ENCODE data around the gene KRT74. TPM values are rescaled to one million over a fixed set of nuclear protein-coding genes. Genes with fewer than 3 reads are reported as not detected.

The KRT74 gene
- total RNA-seq, 4 donors from 2014 or later: not detected

GRCh38 chr12:52587563-52587962 is 13.9 kb upstream of the KRT74 start:
- Histone ChIP-seq H3K9me3 (no peaks in the 10 kb centered on the region), H3K27me3 (no peaks in the 10 kb centered on the region), H3K4me1 (no peaks in the 10 kb centered on the region), H3K27ac (no peak overlapping the region), H3K4me3 (no peak overlapping the region), H3K36me3 (no peaks in the 10 kb centered on the region)
- 80 to 88% methylated on average over 17 of the region's 17 CpGs for WGBS, 2 donors
- no peak for DNase-seq (ENCODE audit: low spot score in 2 of 2)
- TF ChIP-seq CTCF (IDR thresholded peaks at IDR 0.05) (no peak), POLR2A (IDR thresholded peaks at IDR 0.05) (no peak), EP300 (IDR thresholded peaks at IDR 0.05) (no peak)

GRCh38 chr12:52585946-52586345 is 12.3 kb upstream of the KRT74 start:
- Histone ChIP-seq H3K36me3 (no peaks in the 10 kb centered on the region), H3K4me3 (no peak overlapping the region), H3K27me3 (no peaks in the 10 kb centered on the region), H3K9me3 (no peaks in the 10 kb centered on the region), H3K27ac (no peak overlapping the region), H3K4me1 (no peaks in the 10 kb centered on the region)
- TF ChIP-seq CTCF (IDR thresholded peaks at IDR 0.05): no peak
- TF ChIP-seq POLR2A (IDR thresholded peaks at IDR 0.05): no peak
- no peak for TF ChIP-seq EP300 (IDR thresholded peaks at IDR 0.05)
- DNase-seq (ENCODE audit: low spot score in 2 of 2): no peak
- WGBS, 2 donors: 69% methylated on average over 9 of the region's 9 CpGs

GRCh38 chr12:52585066-52585465 is 11.4 kb upstream of the KRT74 start:
- DNase-seq (ENCODE audit: low spot score in 2 of 2): no peak
- H3K27me3 ChIP-seq: no peaks in the 10 kb centered on the region
- no peaks in the 10 kb centered on the region for H3K9me3 ChIP-seq
- no peaks in the 10 kb centered on the region for H3K36me3 ChIP-seq
- H3K4me3 ChIP-seq: no peak overlapping the region
- no peak overlapping the region for H3K27ac ChIP-seq
- H3K4me1 ChIP-seq: no peaks in the 10 kb centered on the region
- WGBS, 2 donors: 79 to 91% methylated on average over 3 of the region's 3 CpGs
- TF ChIP-seq EP300 (IDR thresholded peaks at IDR 0.05): no peak
- TF ChIP-seq CTCF (IDR thresholded peaks at IDR 0.05): no peak
- no peak for TF ChIP-seq POLR2A (IDR thresholded peaks at IDR 0.05)

- DNase-seq (ENCODE audit: low spot score in 2 of 2): no peak
- H3K27ac ChIP-seq: no peak overlapping the region
- H3K27me3 ChIP-seq: no peaks in the 10 kb centered on the region
- H3K9me3 ChIP-seq: no peaks in the 10 kb centered on the region
- H3K4me1 ChIP-seq: no peaks in the 10 kb centered on the region
- no peak for TF ChIP-seq POLR2A (IDR thresholded peaks at IDR 0.05)
- H3K4me3 ChIP-seq: no peak overlapping the region
- WGBS, 2 donors: 87 to 88% methylated on average over 9 of the region's 9 CpGs
- H3K36me3 ChIP-seq: no peaks in the 10 kb centered on the region
Measured at GRCh38 chr12:52584156-52584682, 10.6 kb upstream of the KRT74 start.

GRCh38 chr12:52582971-52583456 is 9.4 kb upstream of the KRT74 start:
- WGBS, 2 donors: 15 to 21% methylated on average over 7 of the region's 7 CpGs
- no peak overlapping the region for H3K27ac ChIP-seq
- DNase-seq (ENCODE audit: low spot score in 2 of 2): peak; percentile 27 to 78

More at GRCh38 chr12:52582971-52583456, 9.4 kb upstream of the KRT74 start:
- TF ChIP-seq CTCF (IDR thresholded peaks at IDR 0.05) (peak; percentile 34 to 79 (median 56)), EP300 (IDR thresholded peaks at IDR 0.05) (no peak), POLR2A (IDR thresholded peaks at IDR 0.05) (no peak)
- Histone ChIP-seq H3K27me3 (no peaks in the 10 kb centered on the region), H3K9me3 (no peaks in the 10 kb centered on the region), H3K36me3 (no peaks in the 10 kb centered on the region), H3K4me1 (no peaks in the 10 kb centered on the region), H3K4me3 (no peak overlapping the region)
